H9 (cell line): ENCODE results near the gene NOL9. TPM values are rescaled to one million over a fixed set of nuclear protein-coding genes. Genes with fewer than 3 reads are reported as not detected.

Source experiments
- DNase-seq: peaks from one replicate; pipeline ENCODE4 v3.0.0-alpha.2; 2017
- H2AFZ ChIP-seq: one replicate; pipeline ENCODE4 v1.6.1; 2013; ENCODE audit warnings: mild to moderate bottlenecking, low read length, control low read depth, moderate library complexity
- H2AK5ac ChIP-seq: 2 replicates; pipeline ENCODE4 v1.6.1; 2013; ENCODE audit warnings: low read length, control low read depth, mixed read lengths; ENCODE audit not compliant: insufficient read length
- H2BK120ac ChIP-seq: one replicate; pipeline ENCODE4 v1.6.1; 2013; ENCODE audit warnings: low read depth, mild to moderate bottlenecking, low read length, control low read depth, inconsistent platforms; ENCODE audit not compliant: poor library complexity, severe bottlenecking
- H2BK12ac ChIP-seq: 2 replicates; pipeline ENCODE4 v1.6.1; 2013; ENCODE audit warnings: low read length, control low read depth, mixed read lengths, low read depth; ENCODE audit not compliant: insufficient read length
- H2BK15ac ChIP-seq: 2 replicates; pipeline ENCODE4 v1.6.1; 2013; ENCODE audit warnings: low read depth, low read length, control low read depth
- H2BK20ac ChIP-seq: one replicate; pipeline ENCODE4 v1.6.1; 2013; ENCODE audit warnings: low read depth, mild to moderate bottlenecking, low read length, control low read depth, inconsistent platforms; ENCODE audit not compliant: poor library complexity, severe bottlenecking
- H2BK5ac ChIP-seq: 2 replicates; pipeline ENCODE4 v1.6.1; 2013; ENCODE audit warnings: low read length, control low read depth, mixed read lengths; ENCODE audit not compliant: insufficient read length
- H3K14ac ChIP-seq: 2 replicates; pipeline ENCODE4 v1.6.1; 2013; ENCODE audit warnings: low read length, control low read depth; ENCODE audit not compliant: insufficient read depth
- H3K18ac ChIP-seq: 2 replicates; pipeline ENCODE4 v1.6.1; 2013; ENCODE audit warnings: low read depth, mild to moderate bottlenecking, mixed read lengths, low read length, control low read depth; ENCODE audit not compliant: insufficient read length
- H3K23ac ChIP-seq: 2 replicates; pipeline ENCODE4 v1.6.1; 2013; ENCODE audit warnings: low read length, control low read depth, mixed read lengths, low read depth; ENCODE audit not compliant: insufficient read length
- H3K23me2 ChIP-seq: 2 replicates; pipeline ENCODE4 v1.6.1; 2013; ENCODE audit warnings: low read depth, mild to moderate bottlenecking, mixed read lengths, low read length, control low read depth; ENCODE audit not compliant: insufficient read length, poor library complexity, severe bottlenecking
- H3K27ac ChIP-seq: 2 replicates; pipeline ENCODE4 v1.5.1; 2013; ENCODE audit warnings: low read length, control low read depth, mixed read lengths, low read depth; ENCODE audit not compliant: insufficient read length
- H3K27me3 ChIP-seq: 2 replicates; pipeline ENCODE4 v1.6.1; 2013; ENCODE audit warnings: low read length, control low read depth, inconsistent platforms; ENCODE audit not compliant: insufficient read depth
- H3K4ac ChIP-seq: 2 replicates; pipeline ENCODE4 v1.6.1; 2013; ENCODE audit warnings: low read depth, mild to moderate bottlenecking, control low read depth, inconsistent platforms, low read length, moderate library complexity
- H3K4me1 ChIP-seq: 2 replicates; pipeline ENCODE4 v1.6.1; 2013; ENCODE audit warnings: low read length, control low read depth, inconsistent platforms; ENCODE audit not compliant: insufficient read depth
- H3K4me2 ChIP-seq: 2 replicates; pipeline ENCODE4 v1.6.1; 2013; ENCODE audit warnings: low read length, control low read depth, mixed read lengths; ENCODE audit not compliant: insufficient read length, insufficient read depth
- H3K56ac ChIP-seq: 2 replicates; pipeline ENCODE4 v1.6.1; 2013; ENCODE audit warnings: low read depth, mild to moderate bottlenecking, mixed read lengths, low read length, control low read depth; ENCODE audit not compliant: insufficient read length
- H3K79me1 ChIP-seq: 2 replicates; pipeline ENCODE4 v1.6.1; 2013; ENCODE audit warnings: low read depth, mild to moderate bottlenecking, moderate library complexity, low read length, control low read depth, inconsistent platforms; ENCODE audit not compliant: insufficient read depth, poor library complexity, severe bottlenecking
- H3K79me2 ChIP-seq: 2 replicates; pipeline ENCODE4 v1.6.1; 2013; ENCODE audit warnings: low read length, control low read depth, inconsistent platforms; ENCODE audit not compliant: insufficient read depth
- H3K9ac ChIP-seq: 2 replicates; pipeline ENCODE4 v1.6.1; 2013; ENCODE audit warnings: low read length, control low read depth, mixed read lengths; ENCODE audit not compliant: insufficient read length; ENCODE audit errors: extremely low read depth
- H3K9me3 ChIP-seq: one replicate; pipeline ENCODE4 v1.6.1; 2013; ENCODE audit warnings: low read depth, low read length, inconsistent platforms; ENCODE audit not compliant: control insufficient read depth
- H3T11ph ChIP-seq: one replicate; pipeline ENCODE4 v1.6.1; 2013; ENCODE audit warnings: mild to moderate bottlenecking, low read length, control low read depth, inconsistent platforms
- H4K20me1 ChIP-seq: one replicate; pipeline ENCODE4 v1.6.1; 2013; ENCODE audit not compliant: control insufficient read depth, insufficient read length, insufficient read depth
- H4K5ac ChIP-seq: 2 replicates; pipeline ENCODE4 v1.6.1; 2013; ENCODE audit warnings: low read depth, mild to moderate bottlenecking, mixed read lengths, low read length, control low read depth; ENCODE audit not compliant: insufficient read length
- H4K8ac ChIP-seq: replicated peaks from 2 replicates; pipeline ENCODE4 v1.6.1; 2013; ENCODE audit warnings: low read length, control low read depth, mixed read lengths, low read depth; ENCODE audit not compliant: insufficient read length
- H4K91ac ChIP-seq: 2 replicates; pipeline ENCODE4 v1.6.1; 2013; ENCODE audit warnings: low read depth, mild to moderate bottlenecking, moderate library complexity, mixed read lengths, low read length, control low read depth; ENCODE audit not compliant: insufficient read length
- H3K27ac Mint-ChIP-seq, 3 experiments: 2 replicates in 2 of 3; 3 replicates in 1 of 3; pipeline ENCODE4 v1.8.0; 2020 to 2021; ENCODE audit warnings: mixed read lengths in 3 of 3, mild to moderate bottlenecking in 1 of 3, moderate library complexity in 1 of 3
- H3K27me3 Mint-ChIP-seq: 2 replicates; pipeline ENCODE4 v1.8.0; 2021; ENCODE audit warnings: low read depth, mild to moderate bottlenecking, moderate library complexity, mixed read lengths
- H3K36me3 Mint-ChIP-seq, 3 experiments: 2 replicates in 2 of 3; 3 replicates in 1 of 3; pipeline ENCODE4 v1.8.0; 2020 to 2021; ENCODE audit warnings: low read depth in 3 of 3, mixed read lengths in 3 of 3; ENCODE audit not compliant: insufficient read depth in 1 of 3
- H3K4me1 Mint-ChIP-seq, 2 experiments: 2 replicates each; pipeline ENCODE4 v1.8.0; 2020; ENCODE audit warnings: mixed read lengths in 2 of 2
- H3K4me3 Mint-ChIP-seq, 2 experiments: 2 replicates in 1 of 2; 3 replicates in 1 of 2; pipeline ENCODE4 v1.8.0; 2020 to 2021; ENCODE audit warnings: mild to moderate bottlenecking in 2 of 2, mixed read lengths in 2 of 2, moderate library complexity in 1 of 2
- H3K9me3 Mint-ChIP-seq, 2 experiments: 2 replicates in 1 of 2; 3 replicates in 1 of 2; pipeline ENCODE4 v1.8.0; 2020; ENCODE audit warnings: mild to moderate bottlenecking in 2 of 2, mixed read lengths in 2 of 2, moderate library complexity in 1 of 2
- CTCF ChIP-seq: fragments of 200-600 bp; sonication (generic); conservative IDR thresholded peaks from 3 replicates; pipeline ENCODE4 v1.8.0; 2021; ENCODE audit warnings: antibody characterized with exemption, mild to moderate bottlenecking
- WGBS: extraction: QIAGEN DNeasy Blood & Tissue Kit; methylation state at CpG from one replicate; pipeline ENCODE4 v1.1.7; 2013; ENCODE audit warnings: missing lambda C conversion rate, low lambda C conversion rate, mixed read lengths; ENCODE audit not compliant: insufficient read length; ENCODE audit errors: extremely low coverage; 5-methylcytosine and 5-hydroxymethylcytosine counted together
- total RNA-seq: library from RNA; stranded (reverse); gene quantifications from 2 replicates; pipeline ENCODE4 v1.2.1, GENCODE V29; 2021

Gene NOL9
- total RNA-seq, 1 experiment from 2014 or later = 50.4 TPM

- H3K56ac ChIP-seq = no peak overlapping the region
- no peak overlapping the region for H2AK5ac ChIP-seq
- Mint-ChIP-seq H3K36me3 (no peaks in the 10 kb centered on the region), H3K4me3 (no peak overlapping the region), H3K27me3 (peaks cover 5% of the 10 kb centered on the region), H3K4me1 (peaks cover 22 to 28% of the 10 kb centered on the region in 2 experiments), H3K27ac (no peak overlapping the region), H3K9me3 (no peaks in the 10 kb centered on the region)
- no peak overlapping the region for H3K4ac ChIP-seq
- H3K4me1 ChIP-seq = no peaks in the 10 kb centered on the region; the same call in 1 of the 2 replicates
- no peak overlapping the region for H2BK12ac ChIP-seq
- no peak overlapping the region for H2AFZ ChIP-seq
- H3K27me3 ChIP-seq = no peaks in the 10 kb centered on the region
- H3K79me1 ChIP-seq = no peaks in the 10 kb centered on the region
- H3K4me2 ChIP-seq = no peak overlapping the region
- no peak for TF ChIP-seq CTCF
- no peak overlapping the region for H3K9ac ChIP-seq
- no peak for DNase-seq
- H2BK120ac ChIP-seq = no peak overlapping the region
- H3K23ac ChIP-seq = no peak overlapping the region
- no CpG with 5 or more reads among the region's 13 CpGs for WGBS
- no peaks in the 10 kb centered on the region for H3K9me3 ChIP-seq
- no peak overlapping the region for H4K8ac ChIP-seq
- no peak overlapping the region for H2BK5ac ChIP-seq
- peaks cover 17% of the 10 kb centered on the region for H3K23me2 ChIP-seq
- no peak overlapping the region for H3T11ph ChIP-seq
- no peak overlapping the region for H3K14ac ChIP-seq
- no peak overlapping the region for H3K18ac ChIP-seq
- H4K91ac ChIP-seq = no peak overlapping the region
- 0 out of 2 replicates have a peak, but pooled peaks cover 1% of the 10 kb centered on the region for H3K79me2 ChIP-seq
- H2BK15ac ChIP-seq = no peak overlapping the region
- H4K20me1 ChIP-seq = no peaks in the 10 kb centered on the region
- no peak overlapping the region for H2BK20ac ChIP-seq
- no peak overlapping the region for H3K27ac ChIP-seq
- H4K5ac ChIP-seq = no peak overlapping the region
Observed at GRCh38 chr1:6488602-6489382, 65.5 kb downstream of the NOL9 start.
